MCF 10A (cell line): ENCODE data around the gene GP5. TPM values are rescaled to one million over a fixed set of nuclear protein-coding genes. Genes with fewer than 3 reads are reported as not detected.

Experiments used
- BruUV-seq: library from RNA; stranded (reverse); fragments of 400-500 nt; replicated peaks from 2 replicates; lab custom pipeline; 2021; lab: Mats Ljungman, UMichigan
- CTCF ChIA-PET: fragments of 300-600 bp; sonication (Branson Sonifier 250); formaldehyde crosslinking; extraction: SDS; loops from one replicate; lab custom pipeline; 2021; ENCODE audit warnings: antibody characterized with exemption, inconsistent platforms; lab: Yijun Ruan, JAX
- POLR2A ChIA-PET: fragments of 300-600, 350-650 bp; sonication (Branson Sonifier 250); formaldehyde crosslinking; extraction: SDS; loops from one replicate; lab custom pipeline; 2020; ENCODE audit warnings: antibody characterized with exemption, inconsistent platforms; lab: Yijun Ruan, JAX
- DNase-seq: peaks from one replicate; pipeline ENCODE4 v3.0.0-alpha.2; 2018; ENCODE audit not compliant: unreplicated experiment
- H3K27ac Mint-ChIP-seq: one replicate; pipeline ENCODE4 v1.8.0; 2022; ENCODE audit warnings: mild to moderate bottlenecking, low read depth, mixed read lengths; ENCODE audit not compliant: unreplicated experiment
- H3K27me3 Mint-ChIP-seq: one replicate; pipeline ENCODE4 v1.8.0; 2022; ENCODE audit warnings: mixed read lengths; ENCODE audit not compliant: insufficient read depth, unreplicated experiment
- H3K36me3 Mint-ChIP-seq: one replicate; pipeline ENCODE4 v1.8.0; 2022; ENCODE audit warnings: mild to moderate bottlenecking, moderate library complexity, mixed read lengths; ENCODE audit not compliant: insufficient read depth, unreplicated experiment
- H3K4me1 Mint-ChIP-seq: one replicate; pipeline ENCODE4 v1.8.0; 2022; ENCODE audit warnings: mixed read lengths; ENCODE audit not compliant: insufficient read depth, unreplicated experiment
- H3K4me3 Mint-ChIP-seq: one replicate; pipeline ENCODE4 v1.8.0; 2022; ENCODE audit warnings: mild to moderate bottlenecking, moderate library complexity, mixed read lengths; ENCODE audit not compliant: unreplicated experiment
- H3K9me3 Mint-ChIP-seq: one replicate; pipeline ENCODE4 v1.8.0; 2022; ENCODE audit warnings: mixed read lengths; ENCODE audit not compliant: unreplicated experiment
- intact Hi-C: fragments of 100-400 bp; cut with micrococcal nuclease; formaldehyde crosslinking; loops from 2 replicates; pipeline ENCODE4 v1.14.1; 2022
- total RNA-seq: library from RNA; stranded (reverse); gene quantifications from 2 replicates; pipeline ENCODE4 v1.2.3, GENCODE V29; 2022
- TF ChIP-seq, protein P1 (sequence below): fragments of 200-600 bp; IDR thresholded peaks from one replicate; pipeline ENCODE4 v1.8.0; 2022; ENCODE audit warnings: antibody characterized with exemption, mild to moderate bottlenecking; ENCODE audit not compliant: unreplicated experiment

GP5 gene
- total RNA-seq, 1 experiment from 2014 or later = not detected

DNA sequence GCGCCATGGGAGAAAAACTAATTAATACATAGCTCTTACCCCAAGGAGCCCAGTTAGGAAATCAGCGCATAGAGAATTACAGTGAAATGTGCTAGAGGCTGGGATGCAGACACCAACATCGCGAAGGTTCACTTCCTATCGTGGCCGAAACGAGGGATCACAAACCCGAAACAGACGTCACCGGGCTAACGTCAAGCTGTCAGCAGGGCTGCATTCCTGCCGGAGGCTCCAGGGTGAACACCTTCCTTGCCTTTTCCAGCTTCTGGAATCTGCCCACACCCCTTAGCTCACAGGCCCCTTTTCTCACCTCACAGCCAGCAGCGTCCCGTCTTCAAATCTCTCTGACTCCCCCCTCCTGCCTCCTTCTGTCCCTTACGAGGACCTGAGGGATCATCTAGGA lies 13.0 kb downstream of the GP5 start:
- Mint-ChIP-seq H3K27ac (no peak overlapping the region), H3K36me3 (no peaks in the 10 kb centered on the region), H3K9me3 (peaks cover 14% of the 10 kb centered on the region), H3K4me3 (no peak overlapping the region), H3K4me1 (no peaks in the 10 kb centered on the region), H3K27me3 (peaks cover 42% of the 10 kb centered on the region)
- intact Hi-C loops = no loop called here
- TF ChIP-seq, protein P1, sequence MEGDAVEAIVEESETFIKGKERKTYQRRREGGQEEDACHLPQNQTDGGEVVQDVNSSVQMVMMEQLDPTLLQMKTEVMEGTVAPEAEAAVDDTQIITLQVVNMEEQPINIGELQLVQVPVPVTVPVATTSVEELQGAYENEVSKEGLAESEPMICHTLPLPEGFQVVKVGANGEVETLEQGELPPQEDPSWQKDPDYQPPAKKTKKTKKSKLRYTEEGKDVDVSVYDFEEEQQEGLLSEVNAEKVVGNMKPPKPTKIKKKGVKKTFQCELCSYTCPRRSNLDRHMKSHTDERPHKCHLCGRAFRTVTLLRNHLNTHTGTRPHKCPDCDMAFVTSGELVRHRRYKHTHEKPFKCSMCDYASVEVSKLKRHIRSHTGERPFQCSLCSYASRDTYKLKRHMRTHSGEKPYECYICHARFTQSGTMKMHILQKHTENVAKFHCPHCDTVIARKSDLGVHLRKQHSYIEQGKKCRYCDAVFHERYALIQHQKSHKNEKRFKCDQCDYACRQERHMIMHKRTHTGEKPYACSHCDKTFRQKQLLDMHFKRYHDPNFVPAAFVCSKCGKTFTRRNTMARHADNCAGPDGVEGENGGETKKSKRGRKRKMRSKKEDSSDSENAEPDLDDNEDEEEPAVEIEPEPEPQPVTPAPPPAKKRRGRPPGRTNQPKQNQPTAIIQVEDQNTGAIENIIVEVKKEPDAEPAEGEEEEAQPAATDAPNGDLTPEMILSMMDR = no peak
- ChIA-PET CTCF (interaction anchor here (2.7 kb wide), 1 partner anchor 42 kb away, joined by 8 read pairs; no protein-coding TSS in a partner anchor), POLR2A (interaction anchor here (1.1 kb wide), 1 partner anchor 52 kb away, joined by 3 read pairs; no protein-coding TSS in a partner anchor)
- BruUV-seq = no TSS peak
- DNase-seq = no peak

DNA sequence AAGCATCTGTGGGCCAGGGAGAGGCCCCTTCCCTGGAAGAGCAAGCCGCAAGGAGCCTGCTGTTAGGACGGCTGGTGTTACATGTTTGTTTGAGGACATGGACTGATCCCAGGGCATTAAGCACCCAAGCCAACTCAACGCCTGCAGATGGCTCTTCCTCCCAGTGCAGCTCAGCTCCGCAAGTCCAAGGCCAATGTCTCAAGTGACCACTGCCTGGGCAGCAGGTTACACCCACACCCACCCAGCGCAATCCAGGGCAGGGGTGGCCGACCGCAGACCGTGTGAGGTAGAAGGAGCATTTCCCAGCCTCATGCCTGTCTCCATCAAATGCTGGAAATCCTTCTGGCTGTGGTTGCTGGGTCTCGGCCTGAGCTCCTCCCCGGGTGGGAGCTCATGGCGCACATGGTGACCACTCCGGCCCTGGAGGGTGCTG lies 14.5 kb downstream of the GP5 start:
- ChIA-PET CTCF (interaction anchor here (0.8 kb wide), 1 partner anchor 41 kb away, joined by 3 read pairs; no protein-coding TSS in a partner anchor), POLR2A (no interaction called here)
- no peaks in the 10 kb centered on the region for H3K36me3 Mint-ChIP-seq
- no peak overlapping the region for H3K27ac Mint-ChIP-seq
- TF ChIP-seq, protein P1 = no peak
- no TSS peak for BruUV-seq
- DNase-seq = no peak
- H3K9me3 Mint-ChIP-seq = no peaks in the 10 kb centered on the region
- no peak overlapping the region for H3K4me3 Mint-ChIP-seq
- H3K4me1 Mint-ChIP-seq = no peaks in the 10 kb centered on the region
- peaks cover 27% of the 10 kb centered on the region for H3K27me3 Mint-ChIP-seq
- intact Hi-C loops = no loop called here

DNA sequence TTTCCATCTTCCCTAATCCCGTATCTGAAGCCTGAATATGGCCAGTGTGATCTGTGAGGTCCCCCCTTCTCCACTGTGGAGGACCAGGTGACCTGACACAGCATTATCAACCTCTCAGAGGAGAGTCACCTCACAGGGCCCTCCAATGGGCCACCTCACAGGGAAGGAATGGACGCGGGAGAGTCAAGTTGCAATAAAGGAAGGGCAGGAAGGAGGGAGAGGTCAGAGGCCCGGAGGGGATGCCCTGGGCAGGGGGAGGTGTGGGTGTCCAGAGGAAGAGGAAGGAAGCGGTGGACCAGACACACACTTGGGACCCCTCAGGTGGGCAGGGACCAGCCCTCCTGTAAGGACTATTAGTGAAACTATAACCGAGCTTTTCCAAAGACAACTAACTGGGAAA lies 14.9 kb downstream of the GP5 start:
- DNase-seq = no peak
- intact Hi-C loops = no loop called here
- H3K27me3 Mint-ChIP-seq = peaks cover 24% of the 10 kb centered on the region
- BruUV-seq = no TSS peak
- H3K36me3 Mint-ChIP-seq = no peaks in the 10 kb centered on the region
- H3K9me3 Mint-ChIP-seq = no peaks in the 10 kb centered on the region
- no peak overlapping the region for H3K4me3 Mint-ChIP-seq
- ChIA-PET CTCF (interaction anchor here (0.8 kb wide), 1 partner anchor 41 kb away, joined by 3 read pairs; no protein-coding TSS in a partner anchor), POLR2A (no interaction called here)
- TF ChIP-seq, protein P1 = no peak
- no peak overlapping the region for H3K27ac Mint-ChIP-seq
- H3K4me1 Mint-ChIP-seq = no peaks in the 10 kb centered on the region

DNA sequence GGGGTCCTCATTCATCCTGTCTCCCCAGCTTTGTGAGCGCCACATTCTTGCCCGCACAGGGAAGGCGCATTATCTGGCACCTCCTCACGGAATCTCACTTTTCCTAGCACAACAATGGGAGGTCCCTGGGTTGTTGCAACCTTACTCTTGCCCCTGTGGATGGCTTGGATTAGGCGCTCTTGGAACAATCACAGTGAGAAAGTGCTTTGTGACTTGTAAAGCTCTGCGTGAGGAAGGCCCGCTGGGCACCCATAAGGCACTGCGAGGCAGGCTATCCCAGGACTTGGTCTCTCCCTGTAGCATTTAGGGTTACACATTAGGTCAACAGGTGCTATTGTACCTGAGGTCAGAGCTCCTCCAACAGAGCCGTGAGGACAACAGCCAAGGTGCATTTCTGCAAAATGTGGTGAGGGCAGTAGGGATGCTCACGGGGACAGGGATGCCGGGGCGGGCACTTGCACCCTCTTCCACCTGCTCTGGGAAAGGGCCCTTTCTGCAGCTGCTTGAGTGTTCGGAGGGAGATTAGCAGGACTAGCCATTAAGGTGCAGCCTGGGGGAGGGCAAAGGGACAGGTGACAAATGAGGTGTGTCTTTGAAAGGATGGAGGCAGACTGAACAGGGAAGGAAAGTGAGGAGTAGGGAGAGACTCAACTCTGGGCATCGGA lies 15.7 kb downstream of the GP5 start:
- no TSS peak for BruUV-seq
- TF ChIP-seq, protein P1 = no peak
- Mint-ChIP-seq H3K27me3 (peaks cover 32% of the 10 kb centered on the region), H3K4me3 (no peak overlapping the region), H3K9me3 (no peaks in the 10 kb centered on the region), H3K4me1 (no peaks in the 10 kb centered on the region), H3K36me3 (no peaks in the 10 kb centered on the region), H3K27ac (no peak overlapping the region)
- CTCF ChIA-PET = no interaction called here
- POLR2A ChIA-PET = no interaction called here
- no peak for DNase-seq
- intact Hi-C loops = no loop called here
